ENCODE results near the gene SLC22A14. TPM values are rescaled to one million over a fixed set of nuclear protein-coding genes. Genes with fewer than 3 reads are reported as not detected.

SLC22A14 gene
- total and polyA plus RNA-seq, 4 donors = 0.17 TPM; not detected in 3

DNA sequence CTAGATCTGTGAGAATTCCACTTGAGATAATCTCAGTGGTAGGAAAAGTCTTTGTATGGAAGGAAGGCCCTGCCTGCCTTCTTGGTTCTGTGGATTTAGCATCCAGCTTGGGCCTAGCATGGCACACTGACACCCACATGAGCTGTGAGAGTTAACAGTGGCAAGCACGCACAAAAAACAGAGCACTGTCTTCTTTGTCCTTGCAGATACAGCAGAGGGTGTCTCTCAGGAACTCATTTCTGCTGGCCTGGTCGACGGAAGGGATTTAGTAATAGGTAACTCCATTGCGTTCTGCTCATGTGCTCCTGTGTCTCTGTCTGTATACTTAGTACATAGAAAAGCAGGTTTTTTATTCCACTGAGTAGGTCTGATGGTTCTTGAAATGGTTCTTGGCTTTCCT, 30.9 kb upstream of the SLC22A14 start:
- TF ChIP-seq, protein P1, sequence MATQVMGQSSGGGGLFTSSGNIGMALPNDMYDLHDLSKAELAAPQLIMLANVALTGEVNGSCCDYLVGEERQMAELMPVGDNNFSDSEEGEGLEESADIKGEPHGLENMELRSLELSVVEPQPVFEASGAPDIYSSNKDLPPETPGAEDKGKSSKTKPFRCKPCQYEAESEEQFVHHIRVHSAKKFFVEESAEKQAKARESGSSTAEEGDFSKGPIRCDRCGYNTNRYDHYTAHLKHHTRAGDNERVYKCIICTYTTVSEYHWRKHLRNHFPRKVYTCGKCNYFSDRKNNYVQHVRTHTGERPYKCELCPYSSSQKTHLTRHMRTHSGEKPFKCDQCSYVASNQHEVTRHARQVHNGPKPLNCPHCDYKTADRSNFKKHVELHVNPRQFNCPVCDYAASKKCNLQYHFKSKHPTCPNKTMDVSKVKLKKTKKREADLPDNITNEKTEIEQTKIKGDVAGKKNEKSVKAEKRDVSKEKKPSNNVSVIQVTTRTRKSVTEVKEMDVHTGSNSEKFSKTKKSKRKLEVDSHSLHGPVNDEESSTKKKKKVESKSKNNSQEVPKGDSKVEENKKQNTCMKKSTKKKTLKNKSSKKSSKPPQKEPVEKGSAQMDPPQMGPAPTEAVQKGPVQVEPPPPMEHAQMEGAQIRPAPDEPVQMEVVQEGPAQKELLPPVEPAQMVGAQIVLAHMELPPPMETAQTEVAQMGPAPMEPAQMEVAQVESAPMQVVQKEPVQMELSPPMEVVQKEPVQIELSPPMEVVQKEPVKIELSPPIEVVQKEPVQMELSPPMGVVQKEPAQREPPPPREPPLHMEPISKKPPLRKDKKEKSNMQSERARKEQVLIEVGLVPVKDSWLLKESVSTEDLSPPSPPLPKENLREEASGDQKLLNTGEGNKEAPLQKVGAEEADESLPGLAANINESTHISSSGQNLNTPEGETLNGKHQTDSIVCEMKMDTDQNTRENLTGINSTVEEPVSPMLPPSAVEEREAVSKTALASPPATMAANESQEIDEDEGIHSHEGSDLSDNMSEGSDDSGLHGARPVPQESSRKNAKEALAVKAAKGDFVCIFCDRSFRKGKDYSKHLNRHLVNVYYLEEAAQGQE (IDR thresholded peaks at IDR 0.05) = no peak
- TF ChIP-seq JUND (IDR thresholded peaks at IDR 0.05) (no peak), HNF4A (conservative IDR thresholded peaks at IDR 0.05) (no peak), RAD21 (IDR thresholded peaks at IDR 0.05) (no peak), GABPA (IDR thresholded peaks at IDR 0.05 in 1 of 2, conservative IDR thresholded peaks at IDR 0.05 in 1 of 2) (no peak), YY1 (IDR thresholded peaks at IDR 0.05) (no peak)
- WGBS = 96% methylated on average over 4 of the region's 4 CpGs
- H3K27ac ChIP-seq (ENCODE audit: low read depth in 1 of 2, low read length in 2 of 2) = no peak overlapping the region
- no peaks in the 10 kb centered on the region for H3K27me3 ChIP-seq (ENCODE audit: control insufficient read depth in 4 of 4, insufficient read depth in 4 of 4, low read length in 3 of 4)
- H3K36me3 ChIP-seq (ENCODE audit: control insufficient read depth in 4 of 4, insufficient read depth in 3 of 4, low read depth in 1 of 4, low read length in 3 of 4) = peaks cover 7 to 63% (median 40%) of the 10 kb centered on the region in 4 donors
- no peak overlapping the region for H3K4me3 ChIP-seq (ENCODE audit: low read depth in 1 of 3, low read length in 3 of 3)
- peaks cover 0 to 2% (median 0%) of the 10 kb centered on the region in 4 donors for H3K4me1 ChIP-seq (ENCODE audit: control insufficient read depth in 4 of 4, insufficient read depth in 4 of 4, low read length in 3 of 4)
- no peaks in the 10 kb centered on the region for H3K9me3 ChIP-seq (ENCODE audit: control insufficient read depth in 4 of 4, low read length in 3 of 4)
- no peak for DNase-seq (ENCODE audit: low spot score)
- no peak overlapping the region for H3K9ac ChIP-seq (ENCODE audit: low read depth in 1 of 2, low read length in 2 of 2)

DNA sequence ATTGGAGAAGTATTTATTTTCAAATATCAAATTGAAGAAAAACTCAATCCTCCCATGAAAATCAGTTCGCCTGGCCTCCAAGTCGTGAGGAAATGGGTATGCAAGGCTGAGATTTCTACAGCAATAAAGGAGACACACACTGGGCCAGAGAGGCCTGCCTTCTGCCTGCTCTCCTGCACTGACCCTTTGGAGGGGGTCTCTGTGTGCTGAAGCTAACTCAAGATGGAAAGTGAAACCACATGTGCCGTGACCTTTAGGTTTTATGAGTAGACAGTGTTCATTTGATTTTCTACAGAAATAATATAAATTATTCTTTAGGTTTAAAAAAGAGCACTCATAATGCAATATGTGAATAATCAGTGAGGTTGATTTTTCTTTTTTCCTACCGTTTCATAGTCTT, 28.4 kb upstream of the SLC22A14 start:
- H3K9me3 ChIP-seq (ENCODE audit: control insufficient read depth in 4 of 4, low read length in 3 of 4) = no peaks in the 10 kb centered on the region
- H3K36me3 ChIP-seq (ENCODE audit: control insufficient read depth in 4 of 4, insufficient read depth in 3 of 4, low read depth in 1 of 4, low read length in 3 of 4) = peaks cover 7 to 43% (median 30%) of the 10 kb centered on the region in 4 donors
- no peak overlapping the region for H3K4me3 ChIP-seq (ENCODE audit: low read depth in 1 of 3, low read length in 3 of 3)
- H3K27ac ChIP-seq (ENCODE audit: low read depth in 1 of 2, low read length in 2 of 2) = no peak overlapping the region
- peaks cover 0 to 2% (median 0%) of the 10 kb centered on the region in 4 donors for H3K4me1 ChIP-seq (ENCODE audit: control insufficient read depth in 4 of 4, insufficient read depth in 4 of 4, low read length in 3 of 4)
- H3K9ac ChIP-seq (ENCODE audit: low read depth in 1 of 2, low read length in 2 of 2) = no peak overlapping the region
- no peaks in the 10 kb centered on the region for H3K27me3 ChIP-seq (ENCODE audit: control insufficient read depth in 4 of 4, insufficient read depth in 4 of 4, low read length in 3 of 4)
- no peak for TF ChIP-seq HNF4G (IDR thresholded peaks at IDR 0.05)
- TF ChIP-seq, protein P1 (IDR thresholded peaks at IDR 0.05) = no peak
- no peak for TF ChIP-seq RAD21 (IDR thresholded peaks at IDR 0.05)
- TF ChIP-seq, protein P2, sequence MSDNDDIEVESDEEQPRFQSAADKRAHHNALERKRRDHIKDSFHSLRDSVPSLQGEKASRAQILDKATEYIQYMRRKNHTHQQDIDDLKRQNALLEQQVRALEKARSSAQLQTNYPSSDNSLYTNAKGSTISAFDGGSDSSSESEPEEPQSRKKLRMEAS (IDR thresholded peaks at IDR 0.05) = no peak
- TF ChIP-seq RXRA (IDR thresholded peaks at IDR 0.05) = no peak
- TF ChIP-seq YY1 (IDR thresholded peaks at IDR 0.05) = no peak
- no peak for TF ChIP-seq FOXA2 (IDR thresholded peaks at IDR 0.05)
- TF ChIP-seq, protein P3, sequence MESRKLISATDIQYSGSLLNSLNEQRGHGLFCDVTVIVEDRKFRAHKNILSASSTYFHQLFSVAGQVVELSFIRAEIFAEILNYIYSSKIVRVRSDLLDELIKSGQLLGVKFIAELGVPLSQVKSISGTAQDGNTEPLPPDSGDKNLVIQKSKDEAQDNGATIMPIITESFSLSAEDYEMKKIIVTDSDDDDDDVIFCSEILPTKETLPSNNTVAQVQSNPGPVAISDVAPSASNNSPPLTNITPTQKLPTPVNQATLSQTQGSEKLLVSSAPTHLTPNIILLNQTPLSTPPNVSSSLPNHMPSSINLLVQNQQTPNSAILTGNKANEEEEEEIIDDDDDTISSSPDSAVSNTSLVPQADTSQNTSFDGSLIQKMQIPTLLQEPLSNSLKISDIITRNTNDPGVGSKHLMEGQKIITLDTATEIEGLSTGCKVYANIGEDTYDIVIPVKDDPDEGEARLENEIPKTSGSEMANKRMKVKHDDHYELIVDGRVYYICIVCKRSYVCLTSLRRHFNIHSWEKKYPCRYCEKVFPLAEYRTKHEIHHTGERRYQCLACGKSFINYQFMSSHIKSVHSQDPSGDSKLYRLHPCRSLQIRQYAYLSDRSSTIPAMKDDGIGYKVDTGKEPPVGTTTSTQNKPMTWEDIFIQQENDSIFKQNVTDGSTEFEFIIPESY (IDR thresholded peaks at IDR 0.05) = no peak
- TF ChIP-seq, protein P4, sequence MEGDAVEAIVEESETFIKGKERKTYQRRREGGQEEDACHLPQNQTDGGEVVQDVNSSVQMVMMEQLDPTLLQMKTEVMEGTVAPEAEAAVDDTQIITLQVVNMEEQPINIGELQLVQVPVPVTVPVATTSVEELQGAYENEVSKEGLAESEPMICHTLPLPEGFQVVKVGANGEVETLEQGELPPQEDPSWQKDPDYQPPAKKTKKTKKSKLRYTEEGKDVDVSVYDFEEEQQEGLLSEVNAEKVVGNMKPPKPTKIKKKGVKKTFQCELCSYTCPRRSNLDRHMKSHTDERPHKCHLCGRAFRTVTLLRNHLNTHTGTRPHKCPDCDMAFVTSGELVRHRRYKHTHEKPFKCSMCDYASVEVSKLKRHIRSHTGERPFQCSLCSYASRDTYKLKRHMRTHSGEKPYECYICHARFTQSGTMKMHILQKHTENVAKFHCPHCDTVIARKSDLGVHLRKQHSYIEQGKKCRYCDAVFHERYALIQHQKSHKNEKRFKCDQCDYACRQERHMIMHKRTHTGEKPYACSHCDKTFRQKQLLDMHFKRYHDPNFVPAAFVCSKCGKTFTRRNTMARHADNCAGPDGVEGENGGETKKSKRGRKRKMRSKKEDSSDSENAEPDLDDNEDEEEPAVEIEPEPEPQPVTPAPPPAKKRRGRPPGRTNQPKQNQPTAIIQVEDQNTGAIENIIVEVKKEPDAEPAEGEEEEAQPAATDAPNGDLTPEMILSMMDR (IDR thresholded peaks at IDR 0.05; ENCODE audit: low read depth, low read length, missing input control) = no peak
- no peak for TF ChIP-seq NR2F2 (IDR thresholded peaks at IDR 0.05)
- TF ChIP-seq HNF4A (conservative IDR thresholded peaks at IDR 0.05) = no peak
- no peak for TF ChIP-seq GABPA (IDR thresholded peaks at IDR 0.05 in 1 of 2, conservative IDR thresholded peaks at IDR 0.05 in 1 of 2)
- TF ChIP-seq, protein P5, sequence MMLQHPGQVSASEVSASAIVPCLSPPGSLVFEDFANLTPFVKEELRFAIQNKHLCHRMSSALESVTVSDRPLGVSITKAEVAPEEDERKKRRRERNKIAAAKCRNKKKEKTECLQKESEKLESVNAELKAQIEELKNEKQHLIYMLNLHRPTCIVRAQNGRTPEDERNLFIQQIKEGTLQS (IDR thresholded peaks at IDR 0.05) = no peak
- no peak for TF ChIP-seq JUND (IDR thresholded peaks at IDR 0.05)
- no peak for DNase-seq (ENCODE audit: low spot score)
- 95% methylated on average over 4 of the region's 4 CpGs for WGBS

Measured in liver (tissue), 9 donors.